ENCODE results near the gene GLIS2. TPM values are rescaled to one million over a fixed set of nuclear protein-coding genes. Genes with fewer than 3 reads are reported as not detected.

The GLIS2 gene
- total and polyA plus RNA-seq, 2 of the 4 experiments (the other 2 are of a cell fraction), result 0.36 to 8.4 TPM

DNA sequence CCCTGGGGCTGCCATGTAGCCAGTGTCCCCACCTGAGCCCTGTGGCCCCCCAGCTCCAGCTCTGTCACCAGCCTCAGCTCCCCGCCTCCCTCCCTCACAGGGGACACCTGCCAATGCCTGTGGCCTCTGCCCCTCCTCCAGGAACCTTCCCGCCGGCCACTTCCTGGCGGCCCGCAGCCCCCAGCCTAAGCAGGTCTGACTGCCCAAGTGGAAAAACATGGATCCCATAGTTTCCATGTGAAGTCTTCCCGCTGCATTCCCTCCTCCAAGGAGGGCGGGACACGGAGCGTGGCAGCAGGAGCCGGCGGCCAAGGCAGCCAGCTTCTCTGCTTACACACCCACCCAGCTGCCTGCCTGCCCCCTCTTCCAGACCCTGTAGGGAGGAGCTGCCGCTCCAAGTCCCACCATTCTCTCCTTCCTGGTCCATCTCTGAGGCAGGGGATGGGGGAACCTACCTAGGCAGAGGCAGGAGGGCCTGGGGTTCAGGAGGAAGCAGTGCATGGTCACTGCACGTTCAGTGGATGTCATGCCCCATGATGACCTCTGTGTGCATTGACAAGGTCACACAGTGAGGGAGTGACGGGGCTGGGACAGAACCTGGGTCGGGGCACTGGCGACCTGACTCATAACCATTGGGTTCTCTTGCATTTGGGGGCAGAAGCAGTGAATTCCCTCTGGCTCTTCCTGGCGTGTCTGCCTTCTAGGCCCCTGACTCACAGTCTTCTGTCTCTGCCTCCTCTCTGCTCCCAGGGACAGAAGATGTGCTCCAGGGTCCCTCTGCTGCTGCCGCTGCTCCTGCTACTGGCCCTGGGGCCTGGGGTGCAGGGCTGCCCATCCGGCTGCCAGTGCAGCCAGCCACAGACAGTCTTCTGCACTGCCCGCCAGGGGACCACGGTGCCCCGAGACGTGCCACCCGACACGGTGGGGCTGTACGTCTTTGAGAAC, 64.5 kb downstream of the GLIS2 start:
- Histone ChIP-seq H3K4ac (ENCODE audit: low read depth, low read length) (no peak overlapping the region), H3K36me3 (ENCODE audit: control insufficient read depth, insufficient read depth, low read length) (peaks cover 66% of the 10 kb centered on the region), H2BK120ac (ENCODE audit: low read depth, low read length) (no peak overlapping the region), H3K27me3 (ENCODE audit: control insufficient read depth, insufficient read depth, low read length) (no peaks in the 10 kb centered on the region), H3K18ac (ENCODE audit: low read depth, low read length) (no peak overlapping the region), H2AK9ac (replicated peaks; ENCODE audit: low read depth, low read length, poor library complexity) (peak overlapping the region; percentile 78), H4K5ac (ENCODE audit: low read depth, low read length) (no peak overlapping the region), H3K4me1 (ENCODE audit: control insufficient read depth, insufficient read depth, low read length) (peaks cover 32% of the 10 kb centered on the region), H3K56ac (ENCODE audit: extremely low read depth, insufficient read depth, low read length) (no peak overlapping the region), H3K4me2 (ENCODE audit: low read depth, low read length) (no peak overlapping the region), H2BK20ac (ENCODE audit: low read depth, low read length) (no peak overlapping the region), H3K79me1 (ENCODE audit: low read depth in 1 of 2, low read length in 2 of 2) (peaks cover 0 to 88% of the 10 kb centered on the region in 2 experiments; a peak in 3 of 4 replicates), H2AFZ (replicated peaks; ENCODE audit: low read length, poor library complexity) (peak overlapping the region; percentile 51), H3K23ac (ENCODE audit: low read depth, low read length) (no peak overlapping the region), H3K9ac (ENCODE audit: low read depth, low read length) (no peak overlapping the region), H2AK5ac (ENCODE audit: low read depth, low read length) (peak overlapping the region; percentile 7; the same call in 1 of the 2 replicates), H4K8ac (ENCODE audit: low read depth in 2 of 2, low read length in 2 of 2) (no peak overlapping the region), H3K4me3 (ENCODE audit: insufficient read depth, low read depth, low read length) (no peak overlapping the region), H4K20me1 (ENCODE audit: insufficient read depth, low read length) (peaks cover 98% of the 10 kb centered on the region), H3K9me1 (ENCODE audit: insufficient read depth, low read length) (peaks cover 6% of the 10 kb centered on the region), H3K27ac (ENCODE audit: insufficient read depth, low read length) (no peak overlapping the region), H4K91ac (ENCODE audit: insufficient read depth, low read depth, low read length) (no peak overlapping the region), H3K9me3 (ENCODE audit: control insufficient read depth, insufficient read depth, low read length) (no peaks in the 10 kb centered on the region), H3K14ac (replicated peaks; ENCODE audit: low read depth, low read length) (no peak overlapping the region), H2BK5ac (ENCODE audit: low read depth, low read length, poor library complexity, severe bottlenecking) (no peak overlapping the region), H2BK15ac (ENCODE audit: low read depth, low read length) (no peak overlapping the region)
- DNase-seq (no peak), ATAC-seq (ENCODE audit: low read depth) (no peak)
- in situ Hi-C loops (cut with MboI; ENCODE audit: low sequenced_read_pairs) (no loop called here), dilution Hi-C loops (cut with HindIII; ENCODE audit: low sequenced_read_pairs, unreplicated experiment) (no loop called here), intact Hi-C loops (cut with micrococcal nuclease) (no loop called here)
- TF ChIP-seq RAD21 (IDR thresholded peaks at IDR 0.05; ENCODE audit: low read length), result no peak
- TF ChIP-seq FOS (IDR thresholded peaks at IDR 0.05; ENCODE audit: low read depth, low read length), result no peak
- TF ChIP-seq BHLHE40 (IDR thresholded peaks at IDR 0.05; ENCODE audit: low read depth, low read length), result no peak
- ChIA-PET POLR2A (ENCODE audit: unreplicated experiment) (no interaction called here), CTCF (interaction anchor here (0.5 kb wide), 1 partner anchor 110 kb away, joined by 3 read pairs; no protein-coding TSS in a partner anchor)
- no TSS peak for BruUV-seq (replicated peaks)
- WGBS, 2 experiments (ENCODE audit: extremely low coverage in 2 of 2, insufficient read length in 1 of 2), result 72% methylated on average over 10 of the region's 26 CpGs; no CpG with 5 or more reads in 1 of the 2 experiments

All from IMR-90 (cell line).